Left ventricle myocardium superior (tissue), 1 donor: ENCODE data around the gene CNKSR3. TPM values are rescaled to one million over a fixed set of nuclear protein-coding genes. Genes with fewer than 3 reads are reported as not detected.
A peak's percentile ranks its signal among the peaks of the same experiment; 100 is the strongest.

Experiments
- ATAC-seq: fragments of 200-7000 bp; cut with Tn5 transposase; one replicate; pipeline ENCODE4 v1.9.1; 2020; ENCODE audit warnings: mild to moderate bottlenecking, moderate library complexity
- DNase-seq: peaks from one replicate; pipeline ENCODE4 v3.0.0-alpha.2; 2020
- intact Hi-C: fragments of 100-400 bp; cut with micrococcal nuclease; formaldehyde crosslinking; loops from one replicate; pipeline ENCODE4 v1.11.0; 2022
- total RNA-seq: library from RNA; stranded (reverse); fragmentation: NEBNext Ultra II Directional; extraction: Animal tissue kit (Norgen Biotek cat#: 25700); gene quantifications from one replicate; pipeline ENCODE4 v1.2.1, GENCODE V29; 2021
- donor health status: DM: no; HTN: yes; CAD: no; lungs with severe emphysema.

The CNKSR3 gene
- total RNA-seq, 1 donor from 2014 or later = 20.6 TPM

DNA sequence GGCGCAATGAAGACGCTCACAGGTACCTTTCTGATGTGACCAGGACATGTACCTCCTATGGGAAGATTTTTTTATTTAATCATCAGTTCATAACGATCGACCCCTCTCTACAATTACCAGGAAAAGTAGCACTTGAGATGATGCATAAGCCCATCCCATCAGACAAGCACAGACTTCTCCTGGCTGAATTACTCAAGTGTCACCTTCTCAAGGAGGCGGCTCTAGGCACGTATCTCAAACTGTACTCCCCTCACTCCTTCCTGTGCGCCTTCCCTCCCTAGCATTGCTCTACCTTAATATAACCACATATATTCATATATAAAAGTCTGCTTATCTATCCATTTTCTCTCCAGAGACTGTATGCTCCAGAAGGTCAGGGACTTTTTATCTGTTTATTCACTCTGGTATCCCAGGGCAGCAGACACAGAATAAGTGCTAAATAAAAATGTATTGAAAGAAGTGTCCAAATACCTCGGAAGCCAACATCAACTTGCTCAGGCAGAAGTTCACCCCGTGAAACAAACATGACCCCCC is 71.5 kb downstream of the CNKSR3 start:
- ATAC-seq = no peak
- intact Hi-C loops = no loop called here
- no peak for DNase-seq

DNA sequence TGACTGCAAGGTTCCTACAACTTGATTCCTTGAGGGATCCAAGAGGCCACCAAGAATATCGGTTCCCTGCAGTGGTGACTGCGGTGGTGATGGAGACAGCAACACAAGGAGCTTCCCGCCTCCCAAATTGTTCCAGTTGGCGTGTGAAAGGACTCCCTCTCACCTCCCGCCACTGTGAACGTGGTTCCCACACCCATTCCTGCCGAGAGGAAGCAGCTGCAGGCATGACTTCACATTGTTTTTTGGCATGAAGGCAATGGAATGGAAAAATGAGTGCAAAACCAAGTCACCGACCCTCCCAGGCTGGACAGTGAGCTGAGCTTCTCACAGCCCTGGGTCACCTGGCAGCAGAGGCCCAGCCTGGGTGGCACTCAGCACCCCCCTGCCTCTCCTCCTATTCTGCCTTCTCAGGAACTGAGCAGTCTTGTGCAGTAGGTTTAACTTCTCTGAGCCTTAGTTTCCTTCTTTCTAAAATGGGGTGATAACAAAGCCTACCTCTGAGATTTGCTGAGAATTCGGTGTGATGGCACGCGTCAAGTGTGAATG is 75.0 kb downstream of the CNKSR3 start:
- peak; percentile 11 for ATAC-seq
- intact Hi-C loops = no loop called here
- peak; percentile 32 for DNase-seq

DNA sequence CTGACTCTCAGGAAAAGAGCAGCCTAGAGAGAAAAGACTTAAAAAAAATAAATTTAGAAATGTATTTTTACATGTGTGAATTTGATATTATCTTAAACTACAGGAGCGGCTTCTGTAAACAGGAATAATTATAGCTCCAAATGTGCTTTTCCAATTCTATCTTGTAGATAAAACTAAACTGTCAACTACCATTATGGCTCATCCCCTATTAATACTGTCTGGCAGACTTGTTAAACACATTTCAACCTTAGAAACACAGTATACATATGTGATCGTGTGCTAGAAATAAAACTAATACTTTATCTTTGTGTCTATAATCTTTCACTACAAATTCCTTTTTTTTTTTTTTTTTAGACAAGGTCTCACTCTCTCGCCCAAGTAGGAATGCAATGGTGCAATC is 75.8 kb downstream of the CNKSR3 start:
- ATAC-seq (no peak), DNase-seq (no peak)
- intact Hi-C loops = no loop called here

DNA sequence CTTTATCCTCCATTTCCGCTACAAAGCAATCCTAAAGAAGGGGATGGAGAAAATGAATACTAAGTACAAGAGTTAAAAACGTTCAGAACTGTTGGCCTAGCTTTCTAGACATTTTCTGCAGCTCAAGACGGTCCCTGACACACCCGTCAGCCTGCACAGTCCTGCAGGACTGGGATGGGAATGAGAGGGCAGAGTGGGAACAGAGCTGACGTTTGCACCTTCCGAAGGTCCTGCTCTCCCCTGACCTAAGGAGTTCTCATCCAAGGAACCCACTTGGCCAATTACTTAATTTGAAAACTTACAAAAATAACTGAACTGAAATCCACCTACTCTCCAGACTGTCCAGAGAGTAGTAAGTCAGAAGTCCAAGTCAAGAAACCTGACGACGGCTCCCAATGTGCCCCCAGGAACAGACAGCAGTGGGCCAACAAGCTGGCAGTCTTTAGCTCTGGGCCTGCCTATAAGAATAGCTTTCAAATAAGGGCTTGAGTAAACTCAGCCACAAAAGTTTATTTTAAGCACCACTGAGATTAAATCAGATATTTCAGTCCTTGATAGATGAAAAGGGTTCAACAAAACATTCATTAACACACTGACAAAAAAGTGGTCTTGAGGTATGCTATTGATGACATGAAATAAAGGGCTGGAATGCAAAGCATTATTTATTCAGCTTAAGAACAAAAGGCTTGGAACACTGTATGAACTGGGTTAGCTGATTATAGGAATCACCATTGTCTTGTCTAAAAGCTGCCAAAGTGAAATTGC is 76.8 kb downstream of the CNKSR3 start:
- ATAC-seq = peak; percentile 57
- intact Hi-C loops = no loop called here
- no peak for DNase-seq

DNA sequence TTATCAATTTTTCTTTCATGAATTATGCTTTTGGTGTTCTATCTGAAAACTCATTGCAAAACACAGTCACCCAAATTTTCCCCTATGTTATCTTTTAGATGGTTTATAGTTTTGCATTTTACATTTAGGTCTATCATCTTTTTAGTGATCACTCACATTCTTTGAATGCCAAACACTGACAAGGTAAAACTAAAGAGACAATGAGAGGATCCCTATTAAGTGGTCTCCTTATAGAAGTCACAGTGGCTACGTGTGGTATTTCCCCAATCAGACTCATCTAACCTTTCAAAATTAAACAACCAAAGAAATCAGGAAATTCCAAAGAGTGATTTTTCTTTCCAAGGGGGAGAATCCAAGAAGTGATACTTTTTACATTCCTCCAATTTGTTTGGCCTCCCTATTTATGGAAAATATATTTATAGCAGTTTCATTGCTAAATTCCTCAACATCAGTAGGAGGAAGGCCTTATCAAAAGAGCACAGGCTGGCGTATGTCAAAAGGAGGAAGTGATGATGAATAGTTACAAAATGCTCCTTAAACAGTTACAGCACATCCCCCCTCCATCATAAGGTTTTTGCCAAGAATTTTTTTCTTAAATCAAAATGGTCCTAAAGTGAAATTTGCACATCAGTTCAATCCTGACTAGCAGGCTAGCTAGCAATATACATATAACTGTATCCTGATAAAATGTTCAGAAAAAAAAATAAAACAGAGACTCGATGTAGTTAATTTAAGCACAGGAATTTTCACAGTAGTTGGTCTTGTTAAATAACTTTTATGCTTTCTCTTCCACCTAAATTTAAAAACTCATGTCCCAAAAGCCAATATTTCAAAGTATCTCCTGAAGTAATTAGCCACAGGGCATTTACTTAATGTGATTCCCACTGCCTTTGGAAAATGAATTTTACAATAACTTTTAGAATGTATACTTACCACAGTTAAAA is 77.7 kb downstream of the CNKSR3 start:
- intact Hi-C loops = no loop called here

DNA sequence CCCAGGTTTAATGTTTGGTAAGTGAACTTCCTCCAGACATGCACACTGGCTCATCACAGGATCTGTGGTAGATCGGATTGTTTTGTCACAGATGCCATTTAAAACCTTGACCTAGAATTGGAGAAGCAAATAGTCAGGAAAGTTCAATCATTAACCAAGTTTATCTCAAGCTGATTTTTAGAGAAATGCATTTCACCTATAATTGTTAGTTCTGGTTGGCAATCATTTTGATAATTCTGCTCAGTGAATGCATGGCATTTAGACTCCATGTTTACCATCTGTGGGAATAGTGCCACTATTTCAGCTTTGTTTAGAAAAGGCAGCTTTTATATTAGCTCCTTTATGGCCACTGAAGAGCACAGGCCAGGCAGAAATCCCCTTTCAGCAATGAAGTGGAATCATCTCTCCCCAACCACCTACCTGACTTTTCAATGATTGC is 80.0 kb downstream of the CNKSR3 start:
- intact Hi-C loops = no loop called here
- DNase-seq = no peak
- no peak for ATAC-seq

More for the DNA sequence above, 77.7 kb downstream of the CNKSR3 start:
- DNase-seq = no peak
- ATAC-seq = peak; percentile 66

DNA sequence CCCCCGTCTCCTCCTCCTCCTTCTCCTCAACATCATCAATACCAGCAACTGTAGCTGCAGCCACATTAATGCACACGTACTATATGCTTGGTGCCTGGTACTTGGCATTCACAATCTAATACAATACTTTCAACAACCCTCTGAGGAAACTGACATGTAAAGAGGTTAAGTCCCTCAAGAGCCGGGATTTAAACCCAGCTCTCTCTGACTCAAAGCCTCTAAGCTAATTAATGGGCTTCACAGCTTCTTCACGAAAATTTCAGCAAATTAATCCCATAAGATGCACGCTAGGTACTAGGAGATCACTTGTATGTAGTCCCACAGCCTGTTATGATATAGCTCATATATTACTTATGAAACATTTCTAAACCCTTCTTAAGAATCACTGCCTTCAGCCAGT is 80.8 kb downstream of the CNKSR3 start:
- intact Hi-C loops = no loop called here

DNA sequence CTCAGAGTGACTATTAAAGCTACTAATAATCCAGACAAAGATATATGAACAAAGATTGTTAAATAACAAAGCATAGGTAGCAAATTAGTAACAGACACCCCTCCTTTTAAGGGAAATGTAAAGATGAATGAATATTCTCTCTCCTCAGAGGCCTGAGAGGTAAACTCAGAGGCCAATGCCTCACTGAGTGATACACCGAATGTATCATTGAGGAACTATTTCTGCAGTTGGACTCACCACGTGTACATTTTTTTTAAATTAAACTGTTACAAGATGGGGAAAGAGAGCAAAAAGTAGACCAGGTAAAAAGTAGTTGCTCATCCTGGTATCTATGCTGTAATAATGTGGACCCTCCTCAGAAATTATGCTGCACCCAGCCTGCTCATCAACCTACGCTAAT is 81.6 kb downstream of the CNKSR3 start:
- intact Hi-C loops = no loop called here
- ATAC-seq (no peak), DNase-seq (no peak)

More for the DNA sequence above, 80.8 kb downstream of the CNKSR3 start:
- ATAC-seq (no peak), DNase-seq (no peak)

DNA sequence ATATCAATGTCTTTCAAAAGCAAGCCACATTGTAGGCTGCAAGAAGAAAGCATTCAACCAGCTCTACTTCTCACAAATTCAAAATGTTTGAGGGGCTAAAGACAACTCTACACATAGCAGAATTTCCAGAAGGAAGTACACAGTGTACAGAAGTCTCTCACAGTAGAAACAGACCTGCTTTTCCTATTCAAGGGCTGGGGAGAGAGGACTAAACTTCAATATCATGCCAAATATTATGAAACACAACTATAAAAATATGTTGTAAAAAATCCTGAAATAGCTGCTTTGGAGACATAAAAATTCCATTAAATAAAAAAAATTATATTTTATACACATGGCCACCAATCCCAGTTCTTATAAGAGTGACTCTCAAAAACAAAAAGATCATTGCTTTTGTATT is 83.0 kb downstream of the CNKSR3 start:
- DNase-seq (no peak), ATAC-seq (no peak)
- intact Hi-C loops = no loop called here

DNA sequence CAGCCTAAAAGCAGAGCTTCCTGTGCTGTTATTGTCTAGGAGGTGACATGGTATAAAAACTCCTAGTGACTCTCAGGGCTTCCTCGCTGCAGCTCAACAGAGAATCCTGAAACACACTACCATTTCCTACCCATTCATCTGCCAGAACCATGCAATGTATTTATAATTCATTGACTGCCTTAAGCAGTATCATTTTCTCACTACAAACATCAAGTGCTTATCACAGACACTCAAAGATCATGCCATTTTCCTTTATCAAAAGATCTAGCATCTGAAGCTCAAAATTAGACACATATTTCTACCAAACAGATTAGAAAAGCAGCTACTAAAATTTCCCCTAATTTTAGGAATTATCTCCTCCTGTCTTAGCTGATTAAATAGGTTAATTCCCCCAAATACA is 83.5 kb downstream of the CNKSR3 start:
- intact Hi-C loops = no loop called here
- DNase-seq (no peak), ATAC-seq (no peak)

DNA sequence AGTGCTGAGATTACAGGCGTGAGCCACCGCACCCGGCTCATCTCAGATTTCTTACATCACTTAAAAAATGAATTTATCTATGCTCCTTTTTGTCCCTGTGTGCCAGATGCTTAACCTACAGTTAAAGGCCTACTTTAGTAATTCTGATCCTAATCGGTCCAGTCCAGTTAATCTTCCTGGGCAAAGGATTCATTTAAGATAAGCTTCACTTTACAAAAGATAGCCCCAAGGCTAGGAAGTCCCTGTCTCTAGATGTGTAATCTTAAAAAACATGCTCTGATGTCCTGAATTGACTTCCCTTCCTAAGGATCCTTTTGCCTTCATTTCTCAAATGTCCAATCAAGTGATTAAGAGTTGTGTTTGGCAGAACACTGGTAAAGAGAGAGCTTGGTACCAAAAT is 85.5 kb downstream of the CNKSR3 start:
- no peak for DNase-seq
- intact Hi-C loops = no loop called here
- ATAC-seq = no peak

DNA sequence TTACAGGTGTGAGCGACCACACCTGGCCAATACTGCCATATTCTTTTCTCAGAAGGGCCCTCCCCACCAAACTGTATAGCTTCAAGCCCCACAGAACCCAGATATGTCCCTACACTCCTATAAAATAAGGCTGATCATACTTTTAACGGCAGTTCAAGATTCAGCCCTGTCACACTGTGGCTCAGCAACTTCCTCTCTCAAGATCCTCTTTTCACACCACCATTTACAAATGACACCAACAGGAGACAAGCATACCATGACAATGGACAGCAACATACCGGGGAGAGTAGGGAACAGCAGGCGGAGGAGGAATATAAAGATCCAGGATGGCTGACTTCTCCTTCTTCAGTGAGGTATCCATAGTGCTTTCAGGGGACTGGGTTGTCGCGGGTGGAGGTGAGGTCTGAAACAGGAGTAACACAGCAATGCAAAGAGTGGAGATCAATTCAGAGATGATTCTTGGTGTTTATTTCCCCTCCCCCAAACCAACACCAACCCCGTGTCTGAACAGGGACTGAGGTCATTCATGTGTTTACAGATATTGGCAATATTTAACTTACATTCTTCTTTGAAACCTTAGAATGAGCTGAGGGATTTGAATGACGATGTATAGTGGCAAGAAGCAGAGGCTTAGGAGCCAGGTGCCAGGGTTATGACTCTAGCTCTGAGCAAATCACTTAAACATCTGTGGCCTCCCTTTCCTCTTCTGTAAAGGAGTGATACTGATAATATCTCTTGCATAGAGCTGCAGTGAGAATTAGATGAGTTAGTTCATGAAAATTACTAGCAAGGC is 96.3 kb downstream of the CNKSR3 start:
- DNase-seq (no peak), ATAC-seq (no peak)
- intact Hi-C loops = no loop called here

DNA sequence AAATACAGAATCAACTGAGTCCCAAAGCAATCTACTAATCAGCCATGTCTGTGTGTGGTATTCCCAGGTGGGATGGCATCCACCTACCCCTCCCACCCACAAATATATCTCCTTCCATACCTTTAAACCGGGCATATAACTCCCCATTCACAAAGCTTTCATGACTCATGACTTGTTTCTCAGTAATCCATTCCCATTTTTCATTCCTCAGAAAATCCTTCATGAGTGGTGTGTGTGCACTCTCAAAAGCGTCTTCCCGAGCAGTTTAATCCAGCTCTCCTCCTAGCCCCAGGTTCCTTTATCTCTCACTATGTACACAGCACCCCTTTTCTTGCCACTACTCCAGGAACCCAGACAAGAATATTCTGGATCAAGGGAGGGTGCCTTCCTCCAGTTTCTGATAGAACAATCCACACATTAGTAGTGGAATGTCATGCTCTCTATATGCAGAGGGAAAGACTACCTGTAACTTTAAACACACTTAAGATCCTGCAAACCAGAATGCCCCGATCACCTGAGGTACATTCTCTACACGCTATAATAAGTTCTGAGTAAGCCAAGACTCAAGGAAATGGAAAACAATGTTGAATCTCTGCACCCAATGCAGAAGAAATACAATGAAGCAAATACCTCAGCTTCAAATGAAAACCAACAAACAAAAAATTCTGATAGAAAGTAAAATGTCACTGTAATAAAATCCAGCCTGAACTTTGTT is 98.2 kb downstream of the CNKSR3 start:
- no peak for DNase-seq
- intact Hi-C loops = no loop called here
- no peak for ATAC-seq

DNA sequence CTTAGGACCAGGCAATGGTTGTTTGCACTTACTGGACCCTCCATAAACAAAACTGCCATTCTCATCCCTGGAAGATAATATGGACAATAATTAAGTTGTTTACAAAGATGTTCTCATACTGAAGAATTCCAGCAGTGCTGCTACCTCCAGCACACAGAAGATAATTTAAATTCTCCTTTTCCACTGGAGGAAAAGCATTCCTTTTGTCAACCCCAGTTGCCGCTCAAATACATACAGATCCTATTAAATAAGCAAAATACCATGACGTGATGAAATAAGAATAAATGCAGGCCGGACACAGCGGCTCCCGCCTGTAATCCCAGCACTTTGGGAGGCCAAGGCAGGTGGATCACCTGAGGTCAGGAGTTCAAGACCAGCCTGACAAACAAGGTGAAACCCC is 99.4 kb downstream of the CNKSR3 start:
- no peak for ATAC-seq
- intact Hi-C loops = no loop called here
- no peak for DNase-seq

DNA sequence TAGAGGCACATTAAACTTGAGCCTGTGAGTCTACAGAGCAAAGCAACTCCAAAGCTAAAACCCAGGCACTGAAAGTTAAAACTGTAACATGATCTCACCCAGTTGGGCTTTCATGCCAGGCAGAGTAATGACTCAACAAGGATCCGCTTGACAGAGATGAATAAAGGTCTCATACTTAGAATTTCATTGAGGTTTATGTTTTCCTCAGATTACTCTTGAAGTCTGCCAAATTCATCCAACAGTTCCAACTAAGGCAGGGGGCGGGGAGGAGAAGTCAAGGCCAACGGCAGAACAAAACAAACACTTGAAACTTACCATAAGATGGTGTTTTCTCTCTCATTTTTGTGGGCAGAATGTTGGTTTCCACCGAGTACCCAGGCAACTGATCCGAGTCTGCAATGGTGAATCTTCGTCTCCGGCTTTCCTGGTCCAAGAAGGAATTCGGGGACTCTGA is 99.8 kb downstream of the CNKSR3 start:
- peak; percentile 95 for ATAC-seq
- intact Hi-C loops = no loop called here
- DNase-seq = no peak

DNA sequence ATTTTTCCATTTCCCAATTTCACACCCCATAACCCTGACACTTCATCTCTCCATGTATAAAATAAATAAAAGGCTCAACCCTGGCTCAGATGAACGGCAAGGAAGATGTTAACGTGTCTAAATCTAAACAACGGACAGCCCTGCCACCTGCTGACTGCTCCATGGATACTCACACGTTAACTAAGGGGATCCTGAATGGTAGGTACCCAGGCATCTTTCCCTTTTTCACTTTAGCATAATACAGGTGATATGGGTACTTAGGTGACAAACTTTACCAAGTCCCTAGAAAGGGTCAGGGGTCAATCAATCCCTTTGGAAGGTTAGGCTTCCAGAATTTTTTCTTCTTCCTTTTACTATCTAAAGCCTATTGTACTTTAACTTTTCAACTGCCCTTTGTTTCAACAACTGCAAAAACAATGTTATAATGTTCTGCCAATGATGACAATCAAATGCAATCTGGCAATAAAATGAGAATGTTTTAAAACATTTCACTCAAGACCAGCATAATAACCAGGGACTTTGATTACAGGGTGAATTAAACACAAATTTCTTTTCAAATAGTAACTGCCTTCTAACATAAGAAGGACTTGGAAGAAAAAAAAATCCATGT is 101.5 kb downstream of the CNKSR3 start:
- DNase-seq = no peak
- intact Hi-C loops = no loop called here
- peak; percentile 53 for ATAC-seq

DNA sequence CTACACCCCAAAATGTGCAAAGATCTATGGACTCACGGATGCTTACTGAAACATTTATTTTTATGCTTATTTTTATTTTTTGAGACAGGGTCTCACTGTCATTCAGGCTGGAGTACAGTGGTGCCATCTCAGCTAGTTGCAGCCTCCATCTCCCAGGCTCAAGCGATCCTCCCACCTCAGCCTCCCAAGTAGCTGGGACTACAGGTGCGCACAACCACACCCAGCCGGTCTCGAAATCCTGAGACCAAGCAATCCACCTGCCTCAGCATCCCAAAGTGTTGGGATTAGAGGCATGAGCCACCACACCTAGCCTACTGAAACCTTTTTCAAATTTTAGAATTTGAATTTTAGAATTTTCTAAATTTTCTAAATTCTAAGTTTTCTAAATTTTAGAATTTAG is 103.0 kb downstream of the CNKSR3 start:
- DNase-seq (no peak), ATAC-seq (no peak)
- intact Hi-C loops = no loop called here

DNA sequence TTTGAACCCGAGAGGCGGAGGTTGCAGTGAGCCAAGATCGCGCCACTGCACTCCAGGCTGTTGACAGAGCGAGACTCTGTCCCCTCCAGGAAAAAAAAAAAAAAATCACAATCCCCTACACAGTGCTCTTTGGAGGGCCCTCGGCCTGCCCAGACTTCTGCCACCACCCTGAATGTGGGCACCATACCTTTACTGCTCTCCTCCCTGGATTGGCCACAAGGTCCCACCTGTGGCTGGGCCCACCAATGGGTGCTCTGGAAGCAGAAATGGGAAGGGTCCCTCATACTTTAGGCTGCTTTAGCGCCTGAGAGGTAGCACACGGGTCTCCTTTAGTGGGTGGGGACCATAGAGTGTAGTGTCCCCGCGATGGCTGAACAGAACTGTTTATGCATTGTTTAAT is 103.6 kb downstream of the CNKSR3 start:
- DNase-seq (no peak), ATAC-seq (no peak)
- intact Hi-C loops = no loop called here
